GM19238 (cell line): Measurements from ENCODE around the gene KCTD20.

Experiments
- DNase-seq: peaks from one replicate; pipeline ENCODE4 v3.0.0; 2011; ENCODE audit warnings: low spot score; ENCODE audit not compliant: insufficient read length

The KCTD20 gene

DNA sequence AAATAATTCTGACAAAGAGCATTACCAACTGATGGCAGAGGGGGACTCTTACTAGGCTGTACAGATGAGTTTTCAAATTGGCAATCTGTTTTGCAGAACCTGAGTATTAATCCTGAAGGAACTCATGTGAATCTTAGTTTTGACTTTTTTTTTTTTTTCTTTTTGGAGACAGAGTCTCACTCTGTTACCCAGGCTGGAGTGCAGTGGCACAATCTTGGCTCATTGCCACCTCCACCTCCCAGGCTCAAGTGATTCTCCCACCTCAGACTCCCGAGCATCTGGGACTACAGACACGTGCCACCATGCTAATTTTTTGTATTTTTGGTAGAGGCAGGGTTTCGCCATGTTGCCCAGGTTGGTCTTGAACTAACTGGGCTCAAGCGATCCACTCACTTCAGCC lies 49.3 kb downstream of the KCTD20 start:
- DNase-seq: no peak

GRCh38 chr6:36492621-36493020 lies 49.8 kb downstream of the KCTD20 start:
- DNase-seq: no peak

- no peak for DNase-seq
Observed at GRCh38 chr6:36493319-36493718, 50.5 kb downstream of the KCTD20 start.

DNA sequence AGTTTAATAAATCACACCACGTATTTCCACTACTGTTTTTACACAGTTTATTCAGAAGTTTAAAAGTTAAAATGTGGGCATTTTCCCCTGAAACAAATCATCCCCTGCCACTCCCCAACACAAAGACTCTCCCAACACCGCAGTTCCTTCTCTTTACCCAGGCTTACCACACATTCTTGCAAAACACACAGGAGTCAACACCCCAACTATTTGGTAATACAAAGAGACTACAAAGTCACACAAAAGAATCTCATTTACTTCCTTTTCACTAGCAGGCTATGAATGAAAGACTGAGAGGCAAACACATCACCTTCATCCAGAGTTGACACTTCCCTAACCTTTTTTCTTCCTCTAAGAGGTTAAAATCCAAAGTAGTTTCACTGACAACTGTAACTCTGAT lies 51.1 kb downstream of the KCTD20 start:
- no peak for DNase-seq

DNA sequence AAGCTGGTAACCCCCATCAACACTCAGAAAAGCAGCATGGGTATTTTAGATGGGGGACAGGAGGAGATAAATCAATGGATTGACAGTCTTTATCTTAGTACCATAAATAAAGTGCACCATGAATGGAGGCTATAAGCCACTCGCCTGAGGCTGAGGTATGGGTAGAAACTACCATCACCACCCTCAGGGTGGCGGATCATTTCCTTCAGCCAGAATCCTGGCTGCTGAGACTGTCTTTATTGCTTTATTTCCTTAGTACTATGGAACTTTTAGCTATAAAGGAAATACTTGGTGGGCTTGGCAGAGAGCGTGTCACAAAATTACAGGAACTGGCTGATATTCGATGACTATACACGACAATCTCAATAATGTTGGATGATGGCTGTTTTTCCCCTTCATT lies 52.3 kb downstream of the KCTD20 start:
- no peak for DNase-seq

GRCh38 chr6:36499918-36500317 lies 57.1 kb downstream of the KCTD20 start:
- DNase-seq: no peak

- DNase-seq: no peak
Observed at GRCh38 chr6:36501686-36502085, 58.9 kb downstream of the KCTD20 start.

- no peak for DNase-seq
Observed at GRCh38 chr6:36504181-36504580, 61.4 kb downstream of the KCTD20 start.

- DNase-seq: no peak
Observed at GRCh38 chr6:36504982-36505381, 62.2 kb downstream of the KCTD20 start.

DNA sequence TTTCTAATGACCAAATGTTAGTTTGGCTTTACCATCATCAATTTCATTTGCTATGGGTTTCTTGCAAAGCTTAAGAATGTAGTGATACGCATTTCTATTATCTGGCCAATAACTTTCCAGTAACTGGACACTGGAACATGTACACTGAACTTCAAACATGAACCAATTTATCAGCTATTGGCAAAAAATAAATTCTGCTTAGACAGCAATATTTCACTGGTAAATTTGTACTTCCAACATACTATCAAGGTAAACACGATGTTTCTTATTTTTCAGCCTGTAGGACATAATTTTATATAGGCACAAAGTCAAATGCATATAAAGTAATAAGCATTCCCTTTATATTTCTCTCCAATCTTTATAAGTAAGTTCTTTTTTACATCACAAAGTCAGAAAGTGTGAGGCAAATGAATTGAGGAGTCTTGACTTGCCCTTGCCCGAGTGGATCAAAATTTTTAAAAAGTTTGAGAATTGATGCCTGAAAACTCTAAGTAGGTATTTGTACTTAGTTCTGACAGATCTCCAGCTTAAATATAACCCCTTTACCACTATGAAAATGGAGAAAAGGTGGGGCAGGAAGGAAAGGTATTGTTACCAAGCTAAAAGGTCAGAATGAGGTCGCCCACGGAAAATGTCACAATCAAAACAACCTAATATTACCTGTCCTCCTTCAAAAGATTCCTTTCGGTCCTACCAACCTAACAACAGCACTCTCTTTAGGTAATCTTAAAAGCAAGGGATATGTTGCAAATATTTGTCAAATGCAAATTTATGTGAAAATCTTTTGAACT lies 63.1 kb downstream of the KCTD20 start:
- DNase-seq: no peak

GRCh38 chr6:36506611-36507010 lies 63.8 kb downstream of the KCTD20 start:
- DNase-seq: no peak

DNA sequence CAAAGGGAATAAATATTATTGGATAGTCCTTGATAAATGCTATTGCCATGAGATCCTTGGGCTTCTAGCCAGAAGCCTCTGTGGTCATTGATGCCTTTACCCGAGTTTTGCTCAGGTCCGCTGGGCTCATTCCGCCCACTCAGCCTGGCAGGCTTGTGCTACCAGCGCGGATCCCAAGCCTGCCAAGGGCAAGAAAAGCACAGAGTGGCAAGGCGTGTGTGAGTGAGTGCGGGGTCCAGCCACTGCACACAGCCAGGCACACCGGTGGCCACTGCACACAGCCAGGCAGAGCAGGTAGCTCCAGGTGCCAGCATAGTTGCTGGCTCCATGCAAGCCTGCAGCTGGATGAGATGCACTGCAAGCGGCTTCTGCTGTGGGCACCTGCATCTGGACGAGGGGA lies 65.7 kb downstream of the KCTD20 start:
- no peak for DNase-seq

DNA sequence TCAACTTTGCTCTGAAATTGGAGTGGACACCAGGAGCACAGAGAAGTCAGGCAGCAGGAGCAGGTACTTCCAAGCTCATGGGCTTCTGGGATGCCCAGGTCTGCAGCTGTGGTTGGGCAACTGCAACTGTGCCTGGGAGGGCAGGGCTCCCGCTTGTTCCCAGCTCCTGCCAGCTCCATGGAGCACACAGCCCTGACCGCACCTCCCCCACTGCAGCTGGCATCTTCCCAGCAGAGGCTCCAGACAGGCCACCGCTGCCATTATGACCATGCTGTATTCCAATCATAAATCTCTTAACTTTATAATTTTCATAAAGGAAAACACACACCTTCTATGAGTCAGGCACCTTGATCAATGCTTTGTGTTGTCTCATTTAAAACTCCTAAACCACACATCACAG lies 67.6 kb downstream of the KCTD20 start:
- no peak for DNase-seq

GRCh38 chr6:36514554-36515456 lies 72.0 kb downstream of the KCTD20 start:
- peak; percentile 13 for DNase-seq

- DNase-seq: no peak
Observed at GRCh38 chr6:36515844-36516243, 73.0 kb downstream of the KCTD20 start.

DNA sequence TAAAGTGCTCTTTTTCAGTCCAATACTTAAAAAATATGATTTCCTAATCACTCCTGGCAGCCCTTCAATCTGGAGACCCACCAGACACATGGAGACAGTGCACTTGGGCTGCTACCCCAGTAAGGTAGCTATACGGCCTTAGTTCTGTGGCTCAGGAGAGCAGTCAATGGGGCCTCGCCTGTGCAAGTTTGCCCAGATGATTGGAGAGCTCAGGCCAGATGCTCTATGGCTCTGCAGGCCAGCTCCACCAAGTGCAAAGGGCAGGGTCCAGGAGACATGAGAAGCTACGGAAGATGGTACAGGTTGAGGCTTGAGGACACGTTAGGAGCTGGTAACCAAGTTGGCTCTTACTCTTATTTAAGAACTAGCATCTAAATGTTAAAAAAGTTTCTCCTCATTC lies 73.8 kb downstream of the KCTD20 start:
- DNase-seq: no peak

GRCh38 chr6:36516988-36517387 lies 74.2 kb downstream of the KCTD20 start:
- no peak for DNase-seq

DNA sequence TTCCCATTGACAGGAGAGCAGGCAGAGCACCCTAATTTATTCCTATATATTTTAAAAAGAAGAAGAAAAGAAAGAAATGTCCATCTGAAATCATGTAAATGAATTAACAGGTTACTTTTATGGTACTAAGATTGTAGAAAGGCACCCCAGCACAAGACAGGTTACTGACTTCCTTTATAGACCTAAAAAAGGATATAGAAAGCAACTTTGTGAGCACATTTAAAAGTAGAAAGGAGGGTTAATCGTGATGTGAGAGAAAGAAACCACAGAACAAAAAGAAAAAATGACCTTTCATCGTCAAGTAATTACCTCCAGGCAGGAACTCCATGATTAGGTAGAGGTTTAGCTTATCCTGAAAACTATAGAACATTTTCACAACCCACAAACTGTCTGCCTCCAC lies 74.6 kb downstream of the KCTD20 start:
- DNase-seq: no peak

- DNase-seq: no peak
Observed at GRCh38 chr6:36519352-36519751, 76.6 kb downstream of the KCTD20 start.

DNA sequence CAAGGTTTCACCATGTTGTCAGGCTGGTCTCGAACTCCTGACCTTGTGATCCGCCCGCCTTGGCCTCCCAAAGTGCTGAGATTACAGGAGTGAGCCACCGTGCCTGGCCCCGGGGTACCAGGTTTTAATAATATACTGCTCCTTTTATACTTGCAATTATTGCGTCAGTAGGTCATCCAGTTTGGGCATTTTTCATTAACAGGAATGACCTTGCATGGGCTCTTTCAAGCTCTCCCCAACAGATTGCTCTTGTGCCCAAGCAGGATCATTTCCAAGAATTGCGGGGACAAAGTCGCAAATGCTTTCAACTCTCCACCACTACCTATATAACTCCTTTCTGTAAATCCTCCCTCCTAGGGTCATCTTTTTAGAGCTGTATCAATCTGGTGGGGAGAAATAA lies 80.7 kb downstream of the KCTD20 start:
- no peak for DNase-seq

DNA sequence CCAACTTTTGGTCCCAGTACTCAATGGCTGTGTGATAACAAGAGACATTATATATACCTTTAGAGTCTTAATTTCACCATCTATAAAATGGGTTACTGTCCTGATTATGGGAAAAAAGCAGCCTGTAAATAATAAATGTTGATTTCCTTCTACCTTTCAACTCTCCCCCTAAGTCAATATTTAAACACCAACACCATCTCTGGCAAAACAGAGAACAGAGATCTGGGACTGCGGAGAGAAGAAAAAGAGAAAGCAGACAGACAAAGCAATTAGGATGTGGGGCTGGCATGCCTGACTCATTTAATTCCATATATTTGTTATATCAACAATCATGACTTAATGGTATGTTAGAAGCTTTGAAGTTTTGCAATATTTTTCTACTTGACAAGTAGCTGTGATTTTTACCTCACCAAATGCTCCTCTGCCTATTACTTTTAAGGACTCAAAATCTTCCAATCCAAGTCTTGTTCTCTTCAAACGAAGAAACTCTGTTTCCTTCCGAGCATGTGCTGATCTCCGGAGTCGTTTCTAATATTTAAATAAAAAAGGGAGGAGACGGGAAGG lies 81.2 kb downstream of the KCTD20 start:
- no peak for DNase-seq

- no peak for DNase-seq
Observed at GRCh38 chr6:36524871-36525270, 82.1 kb downstream of the KCTD20 start.
